ENCODE data around the gene PCDHGB7.
"Not testable (repeated sequence)": the region's sequence is repeated elsewhere in the genome, so short reads cannot be mapped to it uniquely, and the experiment has no call there.

PCDHGB7 gene

GRCh38 chr5:141397756-141398551 lies 19.5 kb upstream of the PCDHGB7 start, which contains the start of gene PCDHGB5:
PCDHGB5 (plus strand) TSS chr5:141397947; CDS start chr5:141398128, 181 bp downstream.
- DNase-seq, result peak; percentile 26

GRCh38 chr5:141398608-141399007 lies 18.9 kb upstream of the PCDHGB7 start:
- DNase-seq, result no peak

- DNase-seq, result no peak
These were observed 17.8 kb upstream of the PCDHGB7 start for GRCh38 chr5:141399555-141400258.

- DNase-seq, result no peak
These were observed 14.8 kb upstream of the PCDHGB7 start, which contains the start of gene PCDHGA9 for GRCh38 chr5:141402553-141403243. PCDHGA9 (plus strand) TSS chr5:141402778; CDS start chr5:141402953, 175 bp downstream.

GRCh38 chr5:141403387-141403786 lies 14.1 kb upstream of the PCDHGB7 start:
- DNase-seq, result no peak

- peak; percentile 31 for DNase-seq
These were observed 9.5 kb upstream of the PCDHGB7 start, which contains the start of gene PCDHGB6 for GRCh38 chr5:141407790-141408505. PCDHGB6 (plus strand) TSS chr5:141408021; CDS start chr5:141408203, 182 bp downstream.

GRCh38 chr5:141409598-141410306 lies 7.7 kb upstream of the PCDHGB7 start:
- DNase-seq, result no peak

- DNase-seq, result no peak
These were observed 5.9 kb upstream of the PCDHGB7 start for GRCh38 chr5:141411575-141411974.

GRCh38 chr5:141412854-141413539 lies 4.5 kb upstream of the PCDHGB7 start, which contains the start of gene PCDHGA10:
PCDHGA10 (plus strand) TSS chr5:141412987; CDS start chr5:141413176, 189 bp downstream.
- DNase-seq, result peak; percentile 66

GRCh38 chr5:141413540-141414069 lies 3.9 kb upstream of the PCDHGB7 start:
- DNase-seq, result no peak

- DNase-seq, result not testable (repeated sequence)
These were observed 2.8 kb upstream of the PCDHGB7 start for GRCh38 chr5:141414548-141415274.

GRCh38 chr5:141415275-141415618 lies 2.2 kb upstream of the PCDHGB7 start:
- not testable (repeated sequence) for DNase-seq

GRCh38 chr5:141419074-141419880 lies 1.8 kb downstream of the PCDHGB7 start:
- no peak for DNase-seq

GRCh38 chr5:141420855-141421488 lies 3.5 kb downstream of the PCDHGB7 start, which contains the start of gene PCDHGA11:
PCDHGA11 (plus strand) TSS chr5:141421051; CDS start chr5:141421228, 177 bp downstream.
- DNase-seq, result peak; percentile 44

GRCh38 chr5:141421489-141421855 lies 4.0 kb downstream of the PCDHGB7 start:
- no peak for DNase-seq

GRCh38 chr5:141422742-141423291 lies 5.3 kb downstream of the PCDHGB7 start:
- DNase-seq, result no peak

GRCh38 chr5:141427783-141428426 lies 10.4 kb downstream of the PCDHGB7 start:
- DNase-seq, result no peak

All from stimulated activated CD4-positive, alpha-beta T cell treated with anti-CD3 and anti-CD28 coated beads, Interleukin-4, amount 100 ng/mL, for 24 hours (primary cell).